Hematopoietic multipotent progenitor cell (in vitro differentiated cells): ENCODE results near the gene ESX1. TPM values are rescaled to one million over a fixed set of nuclear protein-coding genes. Genes with fewer than 3 reads are reported as not detected.
"Not testable (repeated sequence)": the region's sequence is repeated elsewhere in the genome, so short reads cannot be mapped to it uniquely, and the experiment has no call there.

ENCODE experiments used
- DNase-seq, 3 donors: peaks; one replicate each; pipeline ENCODE4 v3.0.0-alpha.2; 2011 to 2015; ENCODE audit warnings: low read depth in 2 of 3, low spot score in 2 of 3
- total RNA-seq: library from RNA; depleted of rRNA; stranded (reverse); fragments of >200 nt; gene quantifications from one replicate; pipeline ENCODE4 v1.2.3, GENCODE V29; 2012

ESX1 gene
- total RNA-seq = not detected

GRCh38 chrX:104254442-104255115, at the start of gene ESX1:
ESX1 (minus strand) TSS chrX:104254933; CDS start chrX:104254849, 84 bp downstream.
- peak in 1 of 3 donors; percentile 4 for DNase-seq

- no peak for DNase-seq
Measured at GRCh38 chrX:104295636-104296035, 40.9 kb upstream of the ESX1 start.

GRCh38 chrX:104288961-104289360, 34.2 kb upstream of the ESX1 start:
- no peak for DNase-seq

GRCh38 chrX:104288269-104288668, 33.5 kb upstream of the ESX1 start:
- DNase-seq = no peak

GRCh38 chrX:104285201-104285600, 30.5 kb upstream of the ESX1 start:
- no peak for DNase-seq

GRCh38 chrX:104284507-104284906, 29.8 kb upstream of the ESX1 start:
- DNase-seq = no peak

- DNase-seq = no peak
Measured at GRCh38 chrX:104282166-104282725, 27.5 kb upstream of the ESX1 start.

GRCh38 chrX:104281564-104281963, 26.8 kb upstream of the ESX1 start:
- DNase-seq = no peak

- no peak for DNase-seq
Measured at GRCh38 chrX:104280609-104281008, 25.9 kb upstream of the ESX1 start.

GRCh38 chrX:104270916-104271512, 16.3 kb upstream of the ESX1 start:
- peak in 1 of 3 donors; percentile 40 for DNase-seq

- no peak for DNase-seq
Measured at GRCh38 chrX:104270212-104270611, 15.5 kb upstream of the ESX1 start.

GRCh38 chrX:104255465-104255864, 732 bp upstream of the ESX1 start:
- no peak for DNase-seq

- peak in 1 of 3 donors; percentile 32 for DNase-seq
Measured at GRCh38 chrX:104253567-104254441, 929 bp downstream of the ESX1 start.

- no peak for DNase-seq
Measured at GRCh38 chrX:104250470-104250869, 4.3 kb downstream of the ESX1 start.

GRCh38 chrX:104230060-104230459, 24.7 kb downstream of the ESX1 start:
- not testable (repeated sequence) for DNase-seq

GRCh38 chrX:104211187-104211586, 43.5 kb downstream of the ESX1 start:
- DNase-seq = no peak

- DNase-seq = no peak
Measured at GRCh38 chrX:104205548-104205947, 49.2 kb downstream of the ESX1 start.
